H9 (cell line): Measurements from ENCODE around the gene HAUS6. TPM values are rescaled to one million over a fixed set of nuclear protein-coding genes. Genes with fewer than 3 reads are reported as not detected.

ENCODE experiments used
- DNase-seq: peaks from one replicate; pipeline ENCODE4 v3.0.0-alpha.2; 2017
- H2AFZ ChIP-seq: one replicate; pipeline ENCODE4 v1.6.1; 2013; ENCODE audit warnings: mild to moderate bottlenecking, low read length, control low read depth, moderate library complexity
- H2AK5ac ChIP-seq: 2 replicates; pipeline ENCODE4 v1.6.1; 2013; ENCODE audit warnings: low read length, control low read depth, mixed read lengths; ENCODE audit not compliant: insufficient read length
- H2BK120ac ChIP-seq: one replicate; pipeline ENCODE4 v1.6.1; 2013; ENCODE audit warnings: low read depth, mild to moderate bottlenecking, low read length, control low read depth, inconsistent platforms; ENCODE audit not compliant: poor library complexity, severe bottlenecking
- H2BK12ac ChIP-seq: 2 replicates; pipeline ENCODE4 v1.6.1; 2013; ENCODE audit warnings: low read length, control low read depth, mixed read lengths, low read depth; ENCODE audit not compliant: insufficient read length
- H2BK15ac ChIP-seq: 2 replicates; pipeline ENCODE4 v1.6.1; 2013; ENCODE audit warnings: low read depth, low read length, control low read depth
- H2BK20ac ChIP-seq: one replicate; pipeline ENCODE4 v1.6.1; 2013; ENCODE audit warnings: low read depth, mild to moderate bottlenecking, low read length, control low read depth, inconsistent platforms; ENCODE audit not compliant: poor library complexity, severe bottlenecking
- H2BK5ac ChIP-seq: 2 replicates; pipeline ENCODE4 v1.6.1; 2013; ENCODE audit warnings: low read length, control low read depth, mixed read lengths; ENCODE audit not compliant: insufficient read length
- H3K14ac ChIP-seq: 2 replicates; pipeline ENCODE4 v1.6.1; 2013; ENCODE audit warnings: low read length, control low read depth; ENCODE audit not compliant: insufficient read depth
- H3K18ac ChIP-seq: 2 replicates; pipeline ENCODE4 v1.6.1; 2013; ENCODE audit warnings: low read depth, mild to moderate bottlenecking, mixed read lengths, low read length, control low read depth; ENCODE audit not compliant: insufficient read length
- H3K23ac ChIP-seq: 2 replicates; pipeline ENCODE4 v1.6.1; 2013; ENCODE audit warnings: low read length, control low read depth, mixed read lengths, low read depth; ENCODE audit not compliant: insufficient read length
- H3K23me2 ChIP-seq: 2 replicates; pipeline ENCODE4 v1.6.1; 2013; ENCODE audit warnings: low read depth, mild to moderate bottlenecking, mixed read lengths, low read length, control low read depth; ENCODE audit not compliant: insufficient read length, poor library complexity, severe bottlenecking
- H3K27ac ChIP-seq: 2 replicates; pipeline ENCODE4 v1.5.1; 2013; ENCODE audit warnings: low read length, control low read depth, mixed read lengths, low read depth; ENCODE audit not compliant: insufficient read length
- H3K27me3 ChIP-seq: 2 replicates; pipeline ENCODE4 v1.6.1; 2013; ENCODE audit warnings: low read length, control low read depth, inconsistent platforms; ENCODE audit not compliant: insufficient read depth
- H3K4ac ChIP-seq: 2 replicates; pipeline ENCODE4 v1.6.1; 2013; ENCODE audit warnings: low read depth, mild to moderate bottlenecking, control low read depth, inconsistent platforms, low read length, moderate library complexity
- H3K4me1 ChIP-seq: 2 replicates; pipeline ENCODE4 v1.6.1; 2013; ENCODE audit warnings: low read length, control low read depth, inconsistent platforms; ENCODE audit not compliant: insufficient read depth
- H3K4me2 ChIP-seq: 2 replicates; pipeline ENCODE4 v1.6.1; 2013; ENCODE audit warnings: low read length, control low read depth, mixed read lengths; ENCODE audit not compliant: insufficient read length, insufficient read depth
- H3K56ac ChIP-seq: 2 replicates; pipeline ENCODE4 v1.6.1; 2013; ENCODE audit warnings: low read depth, mild to moderate bottlenecking, mixed read lengths, low read length, control low read depth; ENCODE audit not compliant: insufficient read length
- H3K79me1 ChIP-seq: 2 replicates; pipeline ENCODE4 v1.6.1; 2013; ENCODE audit warnings: low read depth, mild to moderate bottlenecking, moderate library complexity, low read length, control low read depth, inconsistent platforms; ENCODE audit not compliant: insufficient read depth, poor library complexity, severe bottlenecking
- H3K79me2 ChIP-seq: 2 replicates; pipeline ENCODE4 v1.6.1; 2013; ENCODE audit warnings: low read length, control low read depth, inconsistent platforms; ENCODE audit not compliant: insufficient read depth
- H3K9ac ChIP-seq: 2 replicates; pipeline ENCODE4 v1.6.1; 2013; ENCODE audit warnings: low read length, control low read depth, mixed read lengths; ENCODE audit not compliant: insufficient read length; ENCODE audit errors: extremely low read depth
- H3K9me3 ChIP-seq: one replicate; pipeline ENCODE4 v1.6.1; 2013; ENCODE audit warnings: low read depth, low read length, inconsistent platforms; ENCODE audit not compliant: control insufficient read depth
- H3T11ph ChIP-seq: one replicate; pipeline ENCODE4 v1.6.1; 2013; ENCODE audit warnings: mild to moderate bottlenecking, low read length, control low read depth, inconsistent platforms
- H4K20me1 ChIP-seq: one replicate; pipeline ENCODE4 v1.6.1; 2013; ENCODE audit not compliant: control insufficient read depth, insufficient read length, insufficient read depth
- H4K5ac ChIP-seq: 2 replicates; pipeline ENCODE4 v1.6.1; 2013; ENCODE audit warnings: low read depth, mild to moderate bottlenecking, mixed read lengths, low read length, control low read depth; ENCODE audit not compliant: insufficient read length
- H4K8ac ChIP-seq: replicated peaks from 2 replicates; pipeline ENCODE4 v1.6.1; 2013; ENCODE audit warnings: low read length, control low read depth, mixed read lengths, low read depth; ENCODE audit not compliant: insufficient read length
- H4K91ac ChIP-seq: 2 replicates; pipeline ENCODE4 v1.6.1; 2013; ENCODE audit warnings: low read depth, mild to moderate bottlenecking, moderate library complexity, mixed read lengths, low read length, control low read depth; ENCODE audit not compliant: insufficient read length
- H3K27ac Mint-ChIP-seq, 3 experiments: 2 replicates in 2 of 3; 3 replicates in 1 of 3; pipeline ENCODE4 v1.8.0; 2020 to 2021; ENCODE audit warnings: mixed read lengths in 3 of 3, mild to moderate bottlenecking in 1 of 3, moderate library complexity in 1 of 3
- H3K27me3 Mint-ChIP-seq: 2 replicates; pipeline ENCODE4 v1.8.0; 2021; ENCODE audit warnings: low read depth, mild to moderate bottlenecking, moderate library complexity, mixed read lengths
- H3K36me3 Mint-ChIP-seq, 3 experiments: 2 replicates in 2 of 3; 3 replicates in 1 of 3; pipeline ENCODE4 v1.8.0; 2020 to 2021; ENCODE audit warnings: low read depth in 3 of 3, mixed read lengths in 3 of 3; ENCODE audit not compliant: insufficient read depth in 1 of 3
- H3K4me1 Mint-ChIP-seq, 2 experiments: 2 replicates each; pipeline ENCODE4 v1.8.0; 2020; ENCODE audit warnings: mixed read lengths in 2 of 2
- H3K4me3 Mint-ChIP-seq, 2 experiments: 2 replicates in 1 of 2; 3 replicates in 1 of 2; pipeline ENCODE4 v1.8.0; 2020 to 2021; ENCODE audit warnings: mild to moderate bottlenecking in 2 of 2, mixed read lengths in 2 of 2, moderate library complexity in 1 of 2
- H3K9me3 Mint-ChIP-seq, 2 experiments: 2 replicates in 1 of 2; 3 replicates in 1 of 2; pipeline ENCODE4 v1.8.0; 2020; ENCODE audit warnings: mild to moderate bottlenecking in 2 of 2, mixed read lengths in 2 of 2, moderate library complexity in 1 of 2
- WGBS: extraction: QIAGEN DNeasy Blood & Tissue Kit; methylation state at CpG from one replicate; pipeline ENCODE4 v1.1.7; 2013; ENCODE audit warnings: missing lambda C conversion rate, low lambda C conversion rate, mixed read lengths; ENCODE audit not compliant: insufficient read length; ENCODE audit errors: extremely low coverage; 5-methylcytosine and 5-hydroxymethylcytosine counted together
- total RNA-seq: library from RNA; stranded (reverse); gene quantifications from 2 replicates; pipeline ENCODE4 v1.2.1, GENCODE V29; 2021
- TF ChIP-seq, protein P1 (sequence below): fragments of 200-600 bp; sonication (generic); conservative IDR thresholded peaks from 3 replicates; pipeline ENCODE4 v1.8.0; 2021; ENCODE audit warnings: antibody characterized with exemption, mild to moderate bottlenecking

Gene HAUS6
- total RNA-seq, 1 experiment from 2014 or later = 42.3 TPM

DNA sequence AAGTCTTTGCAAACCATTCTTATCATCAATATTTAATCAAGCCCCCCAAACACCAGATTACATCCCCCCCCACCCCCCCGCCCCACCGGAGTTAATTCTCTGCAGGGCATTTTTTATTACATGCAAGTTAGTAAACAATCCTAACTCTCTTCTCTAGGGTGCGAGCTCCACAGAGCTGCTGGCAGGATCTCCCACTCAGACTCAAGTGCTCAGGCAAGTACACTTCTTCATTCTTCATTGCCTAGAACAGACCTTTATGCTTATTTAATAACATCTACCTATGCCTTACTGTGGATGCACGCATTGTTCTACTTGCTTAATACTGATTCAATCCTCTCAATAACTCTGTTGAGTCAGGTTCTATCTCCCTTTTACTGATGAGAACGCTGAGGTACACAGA, 79.6 kb downstream of the HAUS6 start:
- Histone ChIP-seq H4K20me1 (no peaks in the 10 kb centered on the region), H2AK5ac (no peak overlapping the region), H3K79me1 (no peaks in the 10 kb centered on the region), H2BK120ac (no peak overlapping the region), H3K23me2 (no peaks in the 10 kb centered on the region), H3K56ac (no peak overlapping the region), H3K9me3 (no peaks in the 10 kb centered on the region), H3K23ac (no peak overlapping the region), H3K9ac (no peak overlapping the region), H3K18ac (no peak overlapping the region), H3K27ac (no peak overlapping the region), H2BK12ac (no peak overlapping the region), H3K27me3 (no peaks in the 10 kb centered on the region), H2AFZ (no peak overlapping the region), H3K4ac (no peak overlapping the region), H4K91ac (no peak overlapping the region), H3T11ph (no peak overlapping the region), H4K5ac (no peak overlapping the region), H4K8ac (no peak overlapping the region), H3K14ac (no peak overlapping the region), H3K79me2 (no peaks in the 10 kb centered on the region), H3K4me2 (no peak overlapping the region), H2BK5ac (no peak overlapping the region), H2BK20ac (no peak overlapping the region), H3K4me1 (no peaks in the 10 kb centered on the region), H2BK15ac (no peak overlapping the region)
- DNase-seq = no peak
- Mint-ChIP-seq H3K4me1 (no peaks in the 10 kb centered on the region), H3K27ac (no peak overlapping the region), H3K9me3 (no peaks in the 10 kb centered on the region), H3K4me3 (no peak overlapping the region), H3K27me3 (peaks cover 3% of the 10 kb centered on the region), H3K36me3 (no peaks in the 10 kb centered on the region)
- TF ChIP-seq, protein P1, sequence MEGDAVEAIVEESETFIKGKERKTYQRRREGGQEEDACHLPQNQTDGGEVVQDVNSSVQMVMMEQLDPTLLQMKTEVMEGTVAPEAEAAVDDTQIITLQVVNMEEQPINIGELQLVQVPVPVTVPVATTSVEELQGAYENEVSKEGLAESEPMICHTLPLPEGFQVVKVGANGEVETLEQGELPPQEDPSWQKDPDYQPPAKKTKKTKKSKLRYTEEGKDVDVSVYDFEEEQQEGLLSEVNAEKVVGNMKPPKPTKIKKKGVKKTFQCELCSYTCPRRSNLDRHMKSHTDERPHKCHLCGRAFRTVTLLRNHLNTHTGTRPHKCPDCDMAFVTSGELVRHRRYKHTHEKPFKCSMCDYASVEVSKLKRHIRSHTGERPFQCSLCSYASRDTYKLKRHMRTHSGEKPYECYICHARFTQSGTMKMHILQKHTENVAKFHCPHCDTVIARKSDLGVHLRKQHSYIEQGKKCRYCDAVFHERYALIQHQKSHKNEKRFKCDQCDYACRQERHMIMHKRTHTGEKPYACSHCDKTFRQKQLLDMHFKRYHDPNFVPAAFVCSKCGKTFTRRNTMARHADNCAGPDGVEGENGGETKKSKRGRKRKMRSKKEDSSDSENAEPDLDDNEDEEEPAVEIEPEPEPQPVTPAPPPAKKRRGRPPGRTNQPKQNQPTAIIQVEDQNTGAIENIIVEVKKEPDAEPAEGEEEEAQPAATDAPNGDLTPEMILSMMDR = no peak
- WGBS = no CpG with 5 or more reads among the region's 5 CpGs
